GM21737 (cell line): ENCODE results near the gene BMAL1.

ENCODE experiments used
- ATAC-seq: cut with Tn5 transposase; IDR thresholded peaks from one replicate; pipeline ENCODE4 v1.9.1; 2021; ENCODE audit warnings: mild to moderate bottlenecking, moderate library complexity; ENCODE audit not compliant: unreplicated experiment

BMAL1 gene

GRCh38 chr11:13290221-13290980 is 12.8 kb downstream of the BMAL1 start:
- no peak for ATAC-seq

- no peak for ATAC-seq
Observed at GRCh38 chr11:13291361-13291760, 13.8 kb downstream of the BMAL1 start.

- ATAC-seq = no peak
Observed at GRCh38 chr11:13291800-13292199, 14.2 kb downstream of the BMAL1 start.

- ATAC-seq = no peak
Observed at GRCh38 chr11:13292970-13293369, 15.4 kb downstream of the BMAL1 start.

- no peak for ATAC-seq
Observed at GRCh38 chr11:13294178-13294577, 16.6 kb downstream of the BMAL1 start.

GRCh38 chr11:13294771-13295579 is 17.4 kb downstream of the BMAL1 start:
- ATAC-seq = no peak

- ATAC-seq = no peak
Observed at GRCh38 chr11:13297308-13297916, 19.8 kb downstream of the BMAL1 start.

GRCh38 chr11:13297917-13298356 is 20.3 kb downstream of the BMAL1 start:
- ATAC-seq = no peak

GRCh38 chr11:13298765-13299164 is 21.2 kb downstream of the BMAL1 start:
- no peak for ATAC-seq

GRCh38 chr11:13301522-13301921 is 23.9 kb downstream of the BMAL1 start:
- no peak for ATAC-seq

- ATAC-seq = no peak
Observed at GRCh38 chr11:13302420-13302958, 24.9 kb downstream of the BMAL1 start.

- no peak for ATAC-seq
Observed at GRCh38 chr11:13303668-13304649, 26.4 kb downstream of the BMAL1 start.

- no peak for ATAC-seq
Observed at GRCh38 chr11:13304655-13305335, 27.2 kb downstream of the BMAL1 start.

- ATAC-seq = no peak
Observed at GRCh38 chr11:13308704-13309103, 31.1 kb downstream of the BMAL1 start.

- no peak for ATAC-seq
Observed at GRCh38 chr11:13309156-13309555, 31.6 kb downstream of the BMAL1 start.

GRCh38 chr11:13310443-13310842 is 32.9 kb downstream of the BMAL1 start:
- no peak for ATAC-seq

GRCh38 chr11:13311570-13311969 is 34.0 kb downstream of the BMAL1 start:
- ATAC-seq = no peak

- ATAC-seq = no peak
Observed at GRCh38 chr11:13313005-13313819, 35.6 kb downstream of the BMAL1 start.
